ENCODE results near the gene AKAP9. TPM values are rescaled to one million over a fixed set of nuclear protein-coding genes. Genes with fewer than 3 reads are reported as not detected.
"Not testable (repeated sequence)": the region's sequence is repeated elsewhere in the genome, so short reads cannot be mapped to it uniquely, and the experiment has no call there.

AKAP9 gene
- total RNA-seq, 1 donor from 2014 or later = 37.6 TPM

GRCh38 chr7:92071032-92071431, 130.4 kb downstream of the AKAP9 start:
- Mint-ChIP-seq H3K9me3 (ENCODE audit: unreplicated experiment) (no peaks in the 10 kb centered on the region), H3K4me1 (ENCODE audit: unreplicated experiment) (peaks cover 2% of the 10 kb centered on the region), H3K27me3 (ENCODE audit: unreplicated experiment) (no peaks in the 10 kb centered on the region), H3K27ac (ENCODE audit: unreplicated experiment) (peak overlapping the region; percentile 49), H3K36me3 (ENCODE audit: low read depth, unreplicated experiment) (peaks cover 15% of the 10 kb centered on the region), H3K4me3 (ENCODE audit: unreplicated experiment) (no peak overlapping the region)
- no peak for DNase-seq (ENCODE audit: low spot score)
- TF ChIP-seq, protein P1, sequence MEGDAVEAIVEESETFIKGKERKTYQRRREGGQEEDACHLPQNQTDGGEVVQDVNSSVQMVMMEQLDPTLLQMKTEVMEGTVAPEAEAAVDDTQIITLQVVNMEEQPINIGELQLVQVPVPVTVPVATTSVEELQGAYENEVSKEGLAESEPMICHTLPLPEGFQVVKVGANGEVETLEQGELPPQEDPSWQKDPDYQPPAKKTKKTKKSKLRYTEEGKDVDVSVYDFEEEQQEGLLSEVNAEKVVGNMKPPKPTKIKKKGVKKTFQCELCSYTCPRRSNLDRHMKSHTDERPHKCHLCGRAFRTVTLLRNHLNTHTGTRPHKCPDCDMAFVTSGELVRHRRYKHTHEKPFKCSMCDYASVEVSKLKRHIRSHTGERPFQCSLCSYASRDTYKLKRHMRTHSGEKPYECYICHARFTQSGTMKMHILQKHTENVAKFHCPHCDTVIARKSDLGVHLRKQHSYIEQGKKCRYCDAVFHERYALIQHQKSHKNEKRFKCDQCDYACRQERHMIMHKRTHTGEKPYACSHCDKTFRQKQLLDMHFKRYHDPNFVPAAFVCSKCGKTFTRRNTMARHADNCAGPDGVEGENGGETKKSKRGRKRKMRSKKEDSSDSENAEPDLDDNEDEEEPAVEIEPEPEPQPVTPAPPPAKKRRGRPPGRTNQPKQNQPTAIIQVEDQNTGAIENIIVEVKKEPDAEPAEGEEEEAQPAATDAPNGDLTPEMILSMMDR (IDR thresholded peaks at IDR 0.05; ENCODE audit: unreplicated experiment) = no peak

DNA sequence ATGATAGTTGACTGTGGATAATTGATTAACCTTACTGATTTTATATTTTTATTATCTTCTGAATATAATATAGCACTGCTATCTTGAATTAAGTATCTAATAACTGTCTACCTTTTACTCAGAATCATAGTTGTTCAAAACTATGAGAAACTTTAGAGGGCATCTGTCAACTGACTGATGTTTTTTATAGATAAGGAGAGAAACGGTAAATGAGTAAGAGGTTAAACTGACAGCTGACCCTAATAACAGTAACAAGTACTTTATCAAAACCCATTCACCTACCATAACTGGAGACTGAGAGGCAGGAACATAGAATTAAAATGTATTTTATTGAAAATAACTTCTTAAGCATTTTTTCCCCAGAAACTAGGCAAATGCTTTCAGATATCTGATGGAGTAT, 131.5 kb downstream of the AKAP9 start:
- no peaks in the 10 kb centered on the region for H3K9me3 Mint-ChIP-seq (ENCODE audit: unreplicated experiment)
- H3K4me3 Mint-ChIP-seq (ENCODE audit: unreplicated experiment) = no peak overlapping the region
- no peaks in the 10 kb centered on the region for H3K27me3 Mint-ChIP-seq (ENCODE audit: unreplicated experiment)
- H3K4me1 Mint-ChIP-seq (ENCODE audit: unreplicated experiment) = peaks cover 2% of the 10 kb centered on the region
- H3K27ac Mint-ChIP-seq (ENCODE audit: unreplicated experiment) = no peak overlapping the region
- DNase-seq (ENCODE audit: low spot score) = no peak
- H3K36me3 Mint-ChIP-seq (ENCODE audit: low read depth, unreplicated experiment) = peaks cover 15% of the 10 kb centered on the region
- TF ChIP-seq, protein P1 (IDR thresholded peaks at IDR 0.05; ENCODE audit: unreplicated experiment) = no peak

DNA sequence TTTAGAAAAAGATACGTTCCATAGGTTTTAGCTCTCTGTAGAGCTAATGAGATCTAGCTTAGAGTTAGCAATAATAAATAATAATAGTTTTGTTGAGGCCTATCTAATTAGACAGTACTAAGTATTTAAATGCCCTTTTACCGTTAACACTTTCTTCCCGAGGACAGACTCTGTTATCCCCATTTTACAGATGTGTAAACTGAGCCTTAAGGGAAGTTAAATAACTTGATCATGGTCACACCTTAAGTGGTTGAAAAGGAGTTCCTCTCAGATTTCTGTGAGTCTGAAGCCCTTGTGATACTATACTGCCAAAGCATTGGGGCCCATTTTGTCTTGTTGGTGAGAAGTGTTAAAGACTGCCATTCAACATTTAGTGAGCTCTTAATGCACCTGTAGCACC, 132.0 kb downstream of the AKAP9 start:
- no peak overlapping the region for H3K27ac Mint-ChIP-seq (ENCODE audit: unreplicated experiment)
- peaks cover 2% of the 10 kb centered on the region for H3K4me1 Mint-ChIP-seq (ENCODE audit: unreplicated experiment)
- no peak overlapping the region for H3K4me3 Mint-ChIP-seq (ENCODE audit: unreplicated experiment)
- TF ChIP-seq, protein P1 (IDR thresholded peaks at IDR 0.05; ENCODE audit: unreplicated experiment) = no peak
- H3K36me3 Mint-ChIP-seq (ENCODE audit: low read depth, unreplicated experiment) = peaks cover 15% of the 10 kb centered on the region
- DNase-seq (ENCODE audit: low spot score) = no peak
- H3K27me3 Mint-ChIP-seq (ENCODE audit: unreplicated experiment) = no peaks in the 10 kb centered on the region
- H3K9me3 Mint-ChIP-seq (ENCODE audit: unreplicated experiment) = no peaks in the 10 kb centered on the region

- no peak for DNase-seq (ENCODE audit: low spot score)
- no peak overlapping the region for H3K4me3 Mint-ChIP-seq (ENCODE audit: unreplicated experiment)
- H3K27ac Mint-ChIP-seq (ENCODE audit: unreplicated experiment) = no peak overlapping the region
- no peaks in the 10 kb centered on the region for H3K9me3 Mint-ChIP-seq (ENCODE audit: unreplicated experiment)
- TF ChIP-seq, protein P1 (IDR thresholded peaks at IDR 0.05; ENCODE audit: unreplicated experiment) = no peak
- peaks cover 2% of the 10 kb centered on the region for H3K4me1 Mint-ChIP-seq (ENCODE audit: unreplicated experiment)
- H3K36me3 Mint-ChIP-seq (ENCODE audit: low read depth, unreplicated experiment) = peaks cover 21% of the 10 kb centered on the region
- no peaks in the 10 kb centered on the region for H3K27me3 Mint-ChIP-seq (ENCODE audit: unreplicated experiment)
Measured at GRCh38 chr7:92075455-92076158, 134.9 kb downstream of the AKAP9 start.

- TF ChIP-seq, protein P1 (IDR thresholded peaks at IDR 0.05; ENCODE audit: unreplicated experiment) = no peak
- no peak for DNase-seq (ENCODE audit: low spot score)
- Mint-ChIP-seq H3K9me3 (ENCODE audit: unreplicated experiment) (no peaks in the 10 kb centered on the region), H3K27me3 (ENCODE audit: unreplicated experiment) (no peaks in the 10 kb centered on the region), H3K36me3 (ENCODE audit: low read depth, unreplicated experiment) (peaks cover 21% of the 10 kb centered on the region), H3K4me1 (ENCODE audit: unreplicated experiment) (no peaks in the 10 kb centered on the region), H3K4me3 (ENCODE audit: unreplicated experiment) (no peak overlapping the region), H3K27ac (ENCODE audit: unreplicated experiment) (no peak overlapping the region)
Measured at GRCh38 chr7:92076509-92076908, 135.8 kb downstream of the AKAP9 start.

GRCh38 chr7:92083922-92084321, 143.3 kb downstream of the AKAP9 start:
- peaks cover 48% of the 10 kb centered on the region for H3K36me3 Mint-ChIP-seq (ENCODE audit: low read depth, unreplicated experiment)
- H3K27ac Mint-ChIP-seq (ENCODE audit: unreplicated experiment); H3K9me3 Mint-ChIP-seq (ENCODE audit: unreplicated experiment); H3K4me1 Mint-ChIP-seq (ENCODE audit: unreplicated experiment); H3K27me3 Mint-ChIP-seq (ENCODE audit: unreplicated experiment); DNase-seq (ENCODE audit: low spot score); H3K4me3 Mint-ChIP-seq (ENCODE audit: unreplicated experiment): not testable (repeated sequence)

Measured in endothelial cell (in vitro differentiated cells).